Body of pancreas (tissue), 4 donors: ENCODE results near the gene GPR173. TPM values are rescaled to one million over a fixed set of nuclear protein-coding genes. Genes with fewer than 3 reads are reported as not detected.
A peak's percentile ranks its signal among the peaks of the same experiment; 100 is the strongest.

Experiments
- ATAC-seq: fragments of 150-250 bp; one replicate; pipeline ENCODE4 v1.9.1; 2016
- DNase-seq, 4 donors: peaks; one replicate each; pipeline ENCODE4 v3.0.0-alpha.2; 2019
- H3K27ac ChIP-seq, 4 donors: fragments of 200-600 bp; sonication (generic); 1 replicate in 3 of 4; 2 replicates in 1 of 4; pipeline versions ENCODE4 v1.5.1 to v1.6.1; 2016 to 2019; ENCODE audit warnings: mild to moderate bottlenecking in 1 of 4, mixed read lengths in 1 of 4, moderate library complexity in 1 of 4
- H3K27me3 ChIP-seq, 2 donors: fragments of 200-600 bp; sonication (generic); one replicate each; pipeline ENCODE4 v1.6.0; 2016; ENCODE audit warnings: mild to moderate bottlenecking in 1 of 2
- H3K36me3 ChIP-seq, 2 donors: fragments of 200-600 bp; sonication (generic); replicated peaks in 1 of 2; 2 replicates each; pipeline ENCODE4 v1.5.1; 2016; ENCODE audit warnings: low read depth in 2 of 2; ENCODE audit not compliant: insufficient read depth in 1 of 2
- H3K4me1 ChIP-seq: fragments of 200-600 bp; sonication (generic); one replicate; pipeline ENCODE4 v1.6.0; 2016
- H3K4me3 ChIP-seq, 2 donors: fragments of 200-600 bp; sonication (generic); 1 replicate in 1 of 2; 2 replicates in 1 of 2; pipeline ENCODE4 v1.5.1; 2016 to 2019
- H3K9me3 ChIP-seq, 3 donors: fragments of 200-600 bp; sonication (generic); 1 replicate in 2 of 3; 2 replicates in 1 of 3; pipeline ENCODE4 v1.5.1; 2016
- CTCF ChIP-seq, 7 experiments: fragments of 450-650 bp in 4 of 7; fragments of 200-600 bp in 3 of 7; sonication (generic) in 3 of 7; IDR thresholded peaks; one replicate each; pipeline ENCODE4 v1.5.1; 2016 to 2019; ENCODE audit warnings: antibody characterized with exemption in 7 of 7
- POLR2A ChIP-seq, 3 donors: fragments of 450-650 bp; IDR thresholded peaks; one replicate each; pipeline ENCODE4 v1.6.1; 2016; ENCODE audit warnings: antibody characterized with exemption in 3 of 3, mild to moderate bottlenecking in 2 of 3
- WGBS, 2 donors: methylation state at CpG; one replicate each; pipeline ENCODE4 v1.1.5; 2017; 5-methylcytosine and 5-hydroxymethylcytosine counted together
- intact Hi-C: fragments of 100-400 bp; cut with DNase I; formaldehyde crosslinking; loops from one replicate; pipeline ENCODE4 v1.15.1; 2023
- total RNA-seq, 2 donors: library from RNA; depleted of rRNA; stranded (reverse); fragments of >200 nt; gene quantifications; one replicate each; pipeline ENCODE4 v1.1.0, GENCODE V29; 2016

GPR173 gene, protein sequence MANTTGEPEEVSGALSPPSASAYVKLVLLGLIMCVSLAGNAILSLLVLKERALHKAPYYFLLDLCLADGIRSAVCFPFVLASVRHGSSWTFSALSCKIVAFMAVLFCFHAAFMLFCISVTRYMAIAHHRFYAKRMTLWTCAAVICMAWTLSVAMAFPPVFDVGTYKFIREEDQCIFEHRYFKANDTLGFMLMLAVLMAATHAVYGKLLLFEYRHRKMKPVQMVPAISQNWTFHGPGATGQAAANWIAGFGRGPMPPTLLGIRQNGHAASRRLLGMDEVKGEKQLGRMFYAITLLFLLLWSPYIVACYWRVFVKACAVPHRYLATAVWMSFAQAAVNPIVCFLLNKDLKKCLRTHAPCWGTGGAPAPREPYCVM
- total RNA-seq = under 1 TPM; 0.26 to 0.66 TPM

- WGBS, 2 donors = 0 to 23% methylated on average over 5 to 10 of the region's 38 CpGs
- Histone ChIP-seq H3K9me3 (peaks cover 0 to 2% (median 0%) of the 10 kb centered on the region in 3 donors), H3K27me3 (no peaks in the 10 kb centered on the region), H3K27ac (no peak within 1 kb of the TSS), H3K4me1 (no peaks in the 10 kb centered on the region), H3K36me3 (no peaks in the 10 kb centered on the region), H3K4me3 (no peak within 1 kb of the TSS)
- DNase-seq (peak in 1 of 4 donors; percentile 2), ATAC-seq (no peak)
- intact Hi-C loops = no loop called here
- TF ChIP-seq CTCF (IDR thresholded peaks at IDR 0.05) (no peak), POLR2A (IDR thresholded peaks at IDR 0.05) (no peak)
Observed at GRCh38 chrX:53048169-53049126, at the start of gene GPR173. GPR173 (plus strand) TSS chrX:53048789; CDS start chrX:53076622, 27,833 bp downstream.

DNA sequence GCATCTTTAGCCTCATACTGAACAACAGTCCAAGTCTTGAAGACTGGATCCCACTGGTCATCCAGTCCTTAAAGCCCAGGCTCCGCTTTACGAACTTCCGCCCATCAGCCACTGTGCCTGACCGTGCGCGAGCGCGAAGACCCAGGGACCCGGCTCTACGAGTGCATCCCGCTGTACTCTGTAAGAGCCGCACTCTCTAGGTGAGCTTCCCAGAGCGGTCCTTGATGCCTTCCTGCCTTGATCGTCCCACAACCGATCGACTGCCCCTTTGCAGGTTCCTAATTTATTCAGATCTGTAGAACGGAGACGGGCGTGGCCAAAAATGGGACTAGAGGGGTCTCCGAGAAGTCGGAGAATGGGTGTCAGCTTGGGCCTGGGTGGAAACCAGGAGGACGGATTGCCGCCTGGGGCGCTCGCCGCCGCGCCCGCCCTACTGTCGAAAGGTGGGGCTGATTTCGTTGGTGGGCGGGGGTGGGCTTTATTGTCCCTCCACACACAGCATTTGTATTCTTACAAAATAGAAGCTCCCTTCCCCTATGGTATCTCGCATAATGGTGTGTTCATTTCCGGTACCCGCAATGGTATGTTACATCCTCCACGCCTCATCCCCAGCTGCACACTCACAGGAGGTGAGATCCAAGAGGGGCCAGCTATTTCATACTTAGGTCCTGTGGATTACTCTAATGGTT is 48.0 kb upstream of the GPR173 start:
- WGBS, 2 donors = 13 to 30% methylated on average over 7 to 31 of the region's 36 CpGs
- Histone ChIP-seq H3K27me3 (no peaks in the 10 kb centered on the region), H3K27ac (no peak overlapping the region), H3K9me3 (no peaks in the 10 kb centered on the region), H3K36me3 (no peaks in the 10 kb centered on the region), H3K4me1 (peaks cover 3% of the 10 kb centered on the region), H3K4me3 (no peak overlapping the region)
- no peak for DNase-seq
- TF ChIP-seq POLR2A (IDR thresholded peaks at IDR 0.05) (no peak), CTCF (IDR thresholded peaks at IDR 0.05) (no peak)
- no peak for ATAC-seq
- intact Hi-C loops = no loop called here

- Histone ChIP-seq H3K27ac (no peak overlapping the region), H3K9me3 (no peaks in the 10 kb centered on the region), H3K27me3 (no peaks in the 10 kb centered on the region), H3K36me3 (no peaks in the 10 kb centered on the region), H3K4me3 (no peak overlapping the region), H3K4me1 (no peaks in the 10 kb centered on the region)
- no peak for DNase-seq
- intact Hi-C loops = no loop called here
- TF ChIP-seq POLR2A (IDR thresholded peaks at IDR 0.05) (no peak), CTCF (IDR thresholded peaks at IDR 0.05) (no peak)
- 73 to 75% methylated on average over 2 of the region's 2 CpGs for WGBS, 2 donors
- no peak for ATAC-seq
Observed at GRCh38 chrX:53001958-53002357, 46.6 kb upstream of the GPR173 start.

DNA sequence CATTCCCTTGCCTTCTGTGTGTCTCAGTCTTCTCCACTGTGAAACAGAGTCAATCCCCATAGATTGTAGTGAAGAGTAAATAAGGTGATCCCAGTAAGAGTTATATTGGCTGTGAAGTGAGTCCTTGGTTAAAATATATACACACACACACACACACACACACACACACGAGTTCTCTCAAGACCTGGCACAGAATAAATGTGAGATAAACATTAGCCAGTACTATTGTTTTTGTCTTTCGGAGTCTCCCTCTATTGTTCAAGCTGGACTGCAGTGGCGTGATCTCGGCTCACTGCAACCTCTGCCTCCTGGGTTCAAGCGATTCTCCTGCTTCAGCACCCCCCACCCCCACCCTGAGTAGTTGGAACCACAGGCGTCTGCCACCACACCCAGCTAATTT is 45.5 kb upstream of the GPR173 start:
- DNase-seq = no peak
- H3K9me3 ChIP-seq = no peaks in the 10 kb centered on the region
- H3K36me3 ChIP-seq = no peaks in the 10 kb centered on the region
- no peak overlapping the region for H3K27ac ChIP-seq
- no peaks in the 10 kb centered on the region for H3K27me3 ChIP-seq
- intact Hi-C loops = no loop called here
- 3 to 17% methylated on average over 4 to 6 of the region's 6 CpGs for WGBS, 2 donors
- ATAC-seq = no peak
- no peak overlapping the region for H3K4me3 ChIP-seq
- no peak for TF ChIP-seq CTCF (IDR thresholded peaks at IDR 0.05)
- no peak for TF ChIP-seq POLR2A (IDR thresholded peaks at IDR 0.05)
- H3K4me1 ChIP-seq = no peaks in the 10 kb centered on the region
